Measurements from ENCODE around the gene COPRS.
"Not testable (repeated sequence)": the region's sequence is repeated elsewhere in the genome, so short reads cannot be mapped to it uniquely, and the experiment has no call there.

The COPRS gene

DNA sequence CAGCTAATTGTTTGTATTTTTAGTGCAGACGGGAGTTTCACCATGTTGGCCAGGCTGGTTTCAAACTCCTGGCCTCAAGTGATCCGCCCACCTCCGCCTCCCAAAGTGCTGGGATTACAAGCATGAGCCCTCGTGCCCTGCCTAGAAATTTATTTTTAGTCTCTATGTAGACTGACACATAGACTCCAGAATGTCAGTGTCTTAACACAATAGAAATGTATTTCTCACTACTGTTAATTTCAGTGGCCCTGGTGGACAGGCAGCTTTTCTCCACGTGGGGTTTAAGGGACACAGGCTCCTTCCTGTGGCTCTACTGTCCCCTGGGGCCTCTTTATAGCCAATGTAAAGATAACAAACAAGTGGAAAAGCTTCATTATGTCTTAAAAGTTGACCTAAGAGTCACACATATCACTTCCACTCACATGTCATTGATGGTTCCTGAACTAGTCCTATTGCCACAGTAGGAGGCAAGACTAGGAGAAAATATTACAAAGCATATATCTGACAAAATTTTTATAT, 43.8 kb downstream of the COPRS start:
- no peak overlapping the region for H3K27ac ChIP-seq (ENCODE audit: low read depth, low read length)

GRCh38 chr17:31811101-31811500, 47.9 kb downstream of the COPRS start:
- Histone ChIP-seq H3K9ac (ENCODE audit: low read depth in 1 of 2, low read length in 2 of 2) (no peak overlapping the region), H3K4me3 (ENCODE audit: low read depth in 1 of 2, low read length in 2 of 2) (no peak overlapping the region), H3K27ac (ENCODE audit: low read depth, low read length) (no peak overlapping the region), H3K9me3 (ENCODE audit: control insufficient read depth in 1 of 2, low read length in 2 of 2) (no peaks in the 10 kb centered on the region), H3K4me1 (ENCODE audit: control insufficient read depth in 1 of 2, insufficient read depth in 2 of 2, low read length in 2 of 2) (no peaks in the 10 kb centered on the region), H3K36me3 (ENCODE audit: control insufficient read depth in 1 of 2, insufficient read depth in 2 of 2, low read length in 2 of 2) (no peaks in the 10 kb centered on the region), H3K27me3 (ENCODE audit: control insufficient read depth in 1 of 2, insufficient read depth in 2 of 2, low read length in 2 of 2) (no peaks in the 10 kb centered on the region)

More for the DNA sequence above, 43.8 kb downstream of the COPRS start:
- no peaks in the 10 kb centered on the region for H3K36me3 ChIP-seq (ENCODE audit: control insufficient read depth in 1 of 2, insufficient read depth in 2 of 2, low read length in 2 of 2)
- H3K27me3 ChIP-seq (ENCODE audit: control insufficient read depth in 1 of 2, insufficient read depth in 2 of 2, low read length in 2 of 2), result no peaks in the 10 kb centered on the region
- no peaks in the 10 kb centered on the region for H3K4me1 ChIP-seq (ENCODE audit: control insufficient read depth in 1 of 2, insufficient read depth in 2 of 2, low read length in 2 of 2)
- H3K9me3 ChIP-seq (ENCODE audit: control insufficient read depth in 1 of 2, low read length in 2 of 2), result no peaks in the 10 kb centered on the region
- no peak overlapping the region for H3K9ac ChIP-seq (ENCODE audit: low read depth in 1 of 2, low read length in 2 of 2)
- H3K4me3 ChIP-seq (ENCODE audit: low read depth in 1 of 2, low read length in 2 of 2), result no peak overlapping the region

GRCh38 chr17:31809876-31810275, 49.2 kb downstream of the COPRS start:
- H3K4me1 ChIP-seq (ENCODE audit: control insufficient read depth in 1 of 2, insufficient read depth in 2 of 2, low read length in 2 of 2); H3K4me3 ChIP-seq (ENCODE audit: low read depth in 1 of 2, low read length in 2 of 2); H3K27ac ChIP-seq (ENCODE audit: low read depth, low read length); H3K27me3 ChIP-seq (ENCODE audit: control insufficient read depth in 1 of 2, insufficient read depth in 2 of 2, low read length in 2 of 2); H3K9me3 ChIP-seq (ENCODE audit: control insufficient read depth in 1 of 2, low read length in 2 of 2); H3K36me3 ChIP-seq (ENCODE audit: control insufficient read depth in 1 of 2, insufficient read depth in 2 of 2, low read length in 2 of 2); H3K9ac ChIP-seq (ENCODE audit: low read depth in 1 of 2, low read length in 2 of 2): not testable (repeated sequence)

- peaks cover 0 to 1% of the 10 kb centered on the region in 2 donors for H3K4me1 ChIP-seq (ENCODE audit: control insufficient read depth in 1 of 2, insufficient read depth in 2 of 2, low read length in 2 of 2)
- H3K36me3 ChIP-seq (ENCODE audit: control insufficient read depth in 1 of 2, insufficient read depth in 2 of 2, low read length in 2 of 2), result no peaks in the 10 kb centered on the region
- H3K27ac ChIP-seq (ENCODE audit: low read depth, low read length), result no peak overlapping the region
- no peak overlapping the region for H3K9ac ChIP-seq (ENCODE audit: low read depth in 1 of 2, low read length in 2 of 2)
- H3K4me3 ChIP-seq (ENCODE audit: low read depth in 1 of 2, low read length in 2 of 2), result no peak overlapping the region
- H3K9me3 ChIP-seq (ENCODE audit: control insufficient read depth in 1 of 2, low read length in 2 of 2), result no peaks in the 10 kb centered on the region
- no peaks in the 10 kb centered on the region for H3K27me3 ChIP-seq (ENCODE audit: control insufficient read depth in 1 of 2, insufficient read depth in 2 of 2, low read length in 2 of 2)
Measured at GRCh38 chr17:31808521-31809050, 50.5 kb downstream of the COPRS start.

DNA sequence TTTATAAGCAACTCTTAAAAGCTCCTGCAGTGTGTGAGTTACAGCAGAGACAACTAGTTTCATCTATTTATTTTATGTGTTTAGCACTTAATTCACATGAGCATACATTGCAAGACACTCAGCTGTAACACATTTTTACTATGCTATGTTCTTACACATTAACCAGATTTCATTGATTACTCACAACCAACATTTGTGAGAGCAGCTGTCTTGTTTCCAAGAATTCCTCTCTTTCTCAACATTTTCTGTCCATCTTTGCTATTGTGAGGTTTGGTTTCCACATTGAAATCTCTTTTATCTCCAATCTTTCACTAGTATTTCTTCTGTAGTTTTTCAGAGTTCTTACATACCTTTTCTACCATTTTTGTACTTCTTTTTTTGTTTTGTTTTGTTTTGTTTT, 51.2 kb downstream of the COPRS start:
- no peak overlapping the region for H3K9ac ChIP-seq (ENCODE audit: low read depth in 1 of 2, low read length in 2 of 2)
- H3K27ac ChIP-seq (ENCODE audit: low read depth, low read length), result no peak overlapping the region
- no peak overlapping the region for H3K4me3 ChIP-seq (ENCODE audit: low read depth in 1 of 2, low read length in 2 of 2)
- peaks cover 0 to 6% of the 10 kb centered on the region in 2 donors for H3K4me1 ChIP-seq (ENCODE audit: control insufficient read depth in 1 of 2, insufficient read depth in 2 of 2, low read length in 2 of 2)
- no peaks in the 10 kb centered on the region for H3K27me3 ChIP-seq (ENCODE audit: control insufficient read depth in 1 of 2, insufficient read depth in 2 of 2, low read length in 2 of 2)
- H3K9me3 ChIP-seq (ENCODE audit: control insufficient read depth in 1 of 2, low read length in 2 of 2), result no peaks in the 10 kb centered on the region
- no peaks in the 10 kb centered on the region for H3K36me3 ChIP-seq (ENCODE audit: control insufficient read depth in 1 of 2, insufficient read depth in 2 of 2, low read length in 2 of 2)

DNA sequence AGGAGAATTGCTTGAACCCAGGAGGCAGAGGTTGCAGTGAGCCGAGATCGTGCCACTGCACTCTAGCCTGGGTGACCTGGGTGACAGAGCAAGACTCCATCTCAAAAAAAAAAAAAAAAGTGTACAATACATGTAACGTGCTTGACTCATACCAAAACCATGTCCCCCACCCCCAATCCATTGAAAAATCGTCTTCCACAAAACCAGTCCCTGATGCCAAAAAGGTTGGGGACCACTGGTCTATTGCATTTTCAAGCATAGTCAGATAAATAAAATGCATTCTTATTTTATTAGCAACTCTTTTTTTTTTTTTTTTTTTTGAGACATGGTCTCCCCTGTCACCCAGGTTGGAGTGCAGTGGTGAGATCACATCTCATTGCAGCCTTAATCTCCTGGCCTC, 52.1 kb downstream of the COPRS start:
- no peaks in the 10 kb centered on the region for H3K9me3 ChIP-seq (ENCODE audit: control insufficient read depth in 1 of 2, low read length in 2 of 2)
- peaks cover 0 to 6% of the 10 kb centered on the region in 2 donors for H3K4me1 ChIP-seq (ENCODE audit: control insufficient read depth in 1 of 2, insufficient read depth in 2 of 2, low read length in 2 of 2)
- no peak overlapping the region for H3K9ac ChIP-seq (ENCODE audit: low read depth in 1 of 2, low read length in 2 of 2)
- no peaks in the 10 kb centered on the region for H3K27me3 ChIP-seq (ENCODE audit: control insufficient read depth in 1 of 2, insufficient read depth in 2 of 2, low read length in 2 of 2)
- H3K4me3 ChIP-seq (ENCODE audit: low read depth in 1 of 2, low read length in 2 of 2), result no peak overlapping the region
- H3K36me3 ChIP-seq (ENCODE audit: control insufficient read depth in 1 of 2, insufficient read depth in 2 of 2, low read length in 2 of 2), result no peaks in the 10 kb centered on the region
- H3K27ac ChIP-seq (ENCODE audit: low read depth, low read length), result no peak overlapping the region

DNA sequence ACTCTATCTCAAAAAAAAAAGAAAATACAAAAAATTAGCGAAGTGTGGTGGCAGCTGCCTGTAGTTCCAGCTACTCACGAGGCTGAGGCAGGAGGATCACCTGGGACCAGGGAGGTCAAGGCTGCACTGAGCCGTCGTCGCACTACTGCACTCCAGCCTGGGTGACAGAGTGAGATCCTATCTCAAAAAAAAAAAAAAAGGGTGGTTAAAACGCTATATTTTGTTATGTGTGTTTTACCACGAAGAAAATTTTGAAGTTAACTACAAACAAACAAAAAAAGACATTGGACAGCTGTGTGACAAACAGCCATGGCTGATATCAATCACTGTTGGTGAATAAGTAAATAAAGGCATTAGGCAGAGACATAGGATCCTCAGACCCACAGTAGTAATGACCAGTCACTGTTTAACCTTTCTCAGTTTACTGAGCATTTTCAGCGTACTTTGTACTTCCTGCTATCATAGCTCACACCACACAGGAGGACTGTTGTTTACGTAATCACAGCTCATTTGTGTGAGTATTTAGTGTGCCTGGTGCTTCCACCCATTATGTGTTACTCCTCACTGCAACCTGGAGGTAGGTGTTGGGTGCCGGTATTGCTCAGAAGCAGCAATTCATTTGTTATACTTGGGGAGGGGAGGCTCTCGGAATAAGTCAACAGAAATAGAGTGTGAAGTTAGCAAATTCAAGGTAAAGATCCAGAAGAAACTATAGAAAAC, 55.4 kb downstream of the COPRS start:
- Histone ChIP-seq H3K9me3 (ENCODE audit: control insufficient read depth in 1 of 2, low read length in 2 of 2) (no peaks in the 10 kb centered on the region), H3K36me3 (ENCODE audit: control insufficient read depth in 1 of 2, insufficient read depth in 2 of 2, low read length in 2 of 2) (no peaks in the 10 kb centered on the region), H3K27ac (ENCODE audit: low read depth, low read length) (no peak overlapping the region), H3K4me3 (ENCODE audit: low read depth in 1 of 2, low read length in 2 of 2) (peak overlapping the region in 1 of 2 donors; percentile 10), H3K9ac (ENCODE audit: low read depth in 1 of 2, low read length in 2 of 2) (no peak overlapping the region), H3K27me3 (ENCODE audit: control insufficient read depth in 1 of 2, insufficient read depth in 2 of 2, low read length in 2 of 2) (no peaks in the 10 kb centered on the region), H3K4me1 (ENCODE audit: control insufficient read depth in 1 of 2, insufficient read depth in 2 of 2, low read length in 2 of 2) (peaks cover 0 to 6% of the 10 kb centered on the region in 2 donors)

DNA sequence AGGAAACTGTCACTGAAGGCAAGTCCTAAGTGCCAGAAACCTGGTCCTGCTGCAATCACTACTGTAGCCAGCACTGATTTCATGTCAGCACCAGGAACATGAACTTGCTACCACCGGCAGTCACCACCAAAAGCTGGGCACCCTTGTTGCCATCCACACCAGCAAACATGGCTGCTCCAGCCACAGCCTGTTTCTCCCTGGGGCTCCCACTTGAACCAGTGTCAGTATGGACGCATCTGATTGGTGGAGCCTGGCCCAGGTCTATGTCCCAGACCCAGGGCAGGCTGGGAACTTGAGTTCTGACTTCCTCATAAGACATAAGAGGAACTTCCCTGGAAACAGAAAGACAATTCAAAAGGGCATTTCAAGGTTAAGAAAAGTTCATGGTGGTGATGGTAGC, 56.5 kb downstream of the COPRS start:
- H3K9me3 ChIP-seq (ENCODE audit: control insufficient read depth in 1 of 2, low read length in 2 of 2), result no peaks in the 10 kb centered on the region
- H3K4me1 ChIP-seq (ENCODE audit: control insufficient read depth in 1 of 2, insufficient read depth in 2 of 2, low read length in 2 of 2), result peaks cover 0 to 6% of the 10 kb centered on the region in 2 donors
- H3K36me3 ChIP-seq (ENCODE audit: control insufficient read depth in 1 of 2, insufficient read depth in 2 of 2, low read length in 2 of 2), result no peaks in the 10 kb centered on the region
- H3K27me3 ChIP-seq (ENCODE audit: control insufficient read depth in 1 of 2, insufficient read depth in 2 of 2, low read length in 2 of 2), result no peaks in the 10 kb centered on the region
- no peak overlapping the region for H3K27ac ChIP-seq (ENCODE audit: low read depth, low read length)
- no peak overlapping the region for H3K4me3 ChIP-seq (ENCODE audit: low read depth in 1 of 2, low read length in 2 of 2)
- no peak overlapping the region for H3K9ac ChIP-seq (ENCODE audit: low read depth in 1 of 2, low read length in 2 of 2)
